ENCODE data around the gene CTAG1B.
"Not testable (repeated sequence)": the region's sequence is repeated elsewhere in the genome, so short reads cannot be mapped to it uniquely, and the experiment has no call there.

DNA sequence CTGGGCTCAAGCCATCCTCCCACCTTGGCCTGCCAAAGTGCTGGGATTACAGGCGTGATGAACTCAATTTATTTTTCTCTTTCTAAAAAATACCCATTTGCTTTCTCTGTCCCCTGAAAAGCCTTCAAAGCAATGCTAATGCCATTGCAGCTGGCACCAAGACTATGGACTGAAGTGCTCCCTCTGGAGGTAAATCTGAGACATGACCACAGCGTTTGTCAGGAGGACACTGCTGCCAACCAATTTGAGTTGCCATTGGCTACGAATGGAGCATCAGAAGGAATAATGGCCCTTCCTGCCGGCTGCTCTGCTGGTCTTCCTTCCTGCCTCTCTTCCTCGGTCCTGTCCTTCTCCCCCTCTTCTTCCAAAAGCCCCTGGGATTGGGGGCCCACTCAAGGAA is 44.0 kb downstream of the CTAG1B start:
- TF ChIP-seq POLR2AphosphoS5 (IDR thresholded peaks at IDR 0.05; ENCODE audit: low read depth, low read length); SPI1 (IDR thresholded peaks at IDR 0.05; ENCODE audit: low read depth, low read length); POLR2A (IDR thresholded peaks at IDR 0.05; ENCODE audit: low read depth, low read length); PAX5 (IDR thresholded peaks at IDR 0.05; ENCODE audit: insufficient read depth, low read length, severe bottlenecking); TAF1 (IDR thresholded peaks at IDR 0.05; ENCODE audit: low read depth, low read length); POU2F2 (IDR thresholded peaks at IDR 0.05; ENCODE audit: low read depth, low read length): not testable (repeated sequence)

Data from GM12891 (cell line).